Measurements from ENCODE around the gene AOC1. TPM values are rescaled to one million over a fixed set of nuclear protein-coding genes. Genes with fewer than 3 reads are reported as not detected.

The AOC1 gene
- total and polyA plus RNA-seq, 4 donors, result 0.35 to 1.3 (median 0.70) TPM

GRCh38 chr7:150879345-150879744 is 27.0 kb downstream of the AOC1 start:
- H3K9ac ChIP-seq (ENCODE audit: insufficient read depth in 1 of 2, low read length in 2 of 2), result no peak overlapping the region
- no peak overlapping the region for H3K4me3 ChIP-seq
- no peak for ATAC-seq (ENCODE audit: insufficient read depth, low FRiP score)
- peaks cover 0 to 14% (median 2%) of the 10 kb centered on the region in 4 donors for H3K9me3 ChIP-seq (ENCODE audit: control insufficient read depth in 4 of 4, insufficient read depth in 3 of 4, low read length in 3 of 4)
- no peak for DNase-seq
- no peaks in the 10 kb centered on the region for H3K36me3 ChIP-seq (ENCODE audit: control insufficient read depth in 4 of 4, insufficient read depth in 4 of 4, low read length in 4 of 4)
- H3K4me1 ChIP-seq (ENCODE audit: control insufficient read depth in 5 of 5, insufficient read depth in 5 of 5, low read length in 5 of 5), result no peaks in the 10 kb centered on the region
- H3K27me3 ChIP-seq (ENCODE audit: control insufficient read depth in 3 of 3, insufficient read depth in 3 of 3, low read length in 2 of 3), result no peaks in the 10 kb centered on the region
- no peak for TF ChIP-seq CTCF (IDR thresholded peaks at IDR 0.05; ENCODE audit: control extremely low read depth, extremely low read depth)
- no peak overlapping the region for H3K27ac ChIP-seq (ENCODE audit: low read depth in 1 of 2, low read length in 1 of 2)

DNA sequence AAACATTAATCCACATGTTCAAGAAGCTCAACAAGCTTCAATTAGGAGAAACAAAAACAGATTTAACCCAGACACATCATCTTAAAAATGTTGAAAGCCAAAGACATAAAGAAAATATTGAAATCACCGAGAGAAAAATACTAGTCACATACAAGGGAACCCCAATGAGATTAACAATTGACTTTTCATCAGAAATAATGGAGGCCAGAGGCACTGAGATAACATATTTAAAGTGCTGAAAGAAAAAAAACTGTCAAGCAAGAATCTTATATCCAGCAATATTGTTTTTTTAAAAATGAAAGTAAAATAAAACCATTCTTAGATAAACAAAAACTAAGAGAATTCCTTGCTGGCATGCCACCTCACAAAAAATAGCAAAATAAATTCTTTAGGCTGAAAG is 28.9 kb downstream of the AOC1 start:
- TF ChIP-seq CTCF (IDR thresholded peaks at IDR 0.05; ENCODE audit: control extremely low read depth, extremely low read depth), result no peak
- 94 to 98% methylated on average over 1 of the region's 1 CpG for WGBS, 2 donors
- no peaks in the 10 kb centered on the region for H3K36me3 ChIP-seq (ENCODE audit: control insufficient read depth in 4 of 4, insufficient read depth in 4 of 4, low read length in 4 of 4)
- DNase-seq (no peak), ATAC-seq (ENCODE audit: insufficient read depth, low FRiP score) (no peak)
- no peaks in the 10 kb centered on the region for H3K27me3 ChIP-seq (ENCODE audit: control insufficient read depth in 3 of 3, insufficient read depth in 3 of 3, low read length in 2 of 3)
- H3K9me3 ChIP-seq (ENCODE audit: control insufficient read depth in 4 of 4, insufficient read depth in 3 of 4, low read length in 3 of 4), result peaks cover 0 to 14% (median 2%) of the 10 kb centered on the region in 4 donors
- no peaks in the 10 kb centered on the region for H3K4me1 ChIP-seq (ENCODE audit: control insufficient read depth in 5 of 5, insufficient read depth in 5 of 5, low read length in 5 of 5)
- no peak overlapping the region for H3K9ac ChIP-seq (ENCODE audit: insufficient read depth in 1 of 2, low read length in 2 of 2)
- H3K27ac ChIP-seq (ENCODE audit: low read depth in 1 of 2, low read length in 1 of 2), result no peak overlapping the region
- no peak overlapping the region for H3K4me3 ChIP-seq

- Histone ChIP-seq H3K4me1 (ENCODE audit: control insufficient read depth in 5 of 5, insufficient read depth in 5 of 5, low read length in 5 of 5) (no peaks in the 10 kb centered on the region), H3K4me3 (no peak overlapping the region), H3K36me3 (ENCODE audit: control insufficient read depth in 4 of 4, insufficient read depth in 4 of 4, low read length in 4 of 4) (no peaks in the 10 kb centered on the region), H3K27me3 (ENCODE audit: control insufficient read depth in 3 of 3, insufficient read depth in 3 of 3, low read length in 2 of 3) (no peaks in the 10 kb centered on the region), H3K9me3 (ENCODE audit: control insufficient read depth in 4 of 4, insufficient read depth in 3 of 4, low read length in 3 of 4) (peaks cover 0 to 2% (median 0%) of the 10 kb centered on the region in 4 donors), H3K27ac (ENCODE audit: low read depth in 1 of 2, low read length in 1 of 2) (no peak overlapping the region), H3K9ac (ENCODE audit: insufficient read depth in 1 of 2, low read length in 2 of 2) (no peak overlapping the region)
- TF ChIP-seq CTCF (IDR thresholded peaks at IDR 0.05; ENCODE audit: control extremely low read depth, extremely low read depth), result no peak
- DNase-seq (no peak), ATAC-seq (ENCODE audit: insufficient read depth, low FRiP score) (no peak)
- 79 to 83% methylated on average over 2 of the region's 2 CpGs for WGBS, 2 donors
Measured at GRCh38 chr7:150890853-150891584, 38.7 kb downstream of the AOC1 start.

DNA sequence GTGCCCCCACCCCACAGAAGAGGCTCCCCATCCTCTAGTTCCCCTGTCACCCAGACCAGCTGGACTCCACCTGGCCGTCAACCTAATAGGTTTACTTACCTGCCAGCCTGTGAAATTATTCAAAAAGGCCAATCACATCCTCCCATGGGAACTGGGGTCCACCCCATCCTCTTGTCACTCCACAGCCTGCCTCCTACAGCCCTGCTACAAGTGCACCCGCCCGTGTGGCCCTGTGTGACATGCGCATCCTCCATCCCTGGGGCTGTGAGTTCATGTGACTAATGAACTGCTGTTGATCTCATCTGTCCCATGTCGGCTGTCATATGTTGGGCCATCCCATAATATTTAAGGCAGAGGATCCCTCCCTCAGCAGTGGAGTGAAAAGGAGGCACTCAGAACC is 39.4 kb downstream of the AOC1 start:
- no peak overlapping the region for H3K4me3 ChIP-seq
- no peak overlapping the region for H3K27ac ChIP-seq (ENCODE audit: low read depth in 1 of 2, low read length in 1 of 2)
- 89 to 93% methylated on average over 5 of the region's 5 CpGs for WGBS, 2 donors
- no peaks in the 10 kb centered on the region for H3K36me3 ChIP-seq (ENCODE audit: control insufficient read depth in 4 of 4, insufficient read depth in 4 of 4, low read length in 4 of 4)
- ATAC-seq (ENCODE audit: insufficient read depth, low FRiP score) (no peak), DNase-seq (no peak)
- H3K9ac ChIP-seq (ENCODE audit: insufficient read depth in 1 of 2, low read length in 2 of 2), result no peak overlapping the region
- H3K9me3 ChIP-seq (ENCODE audit: control insufficient read depth in 4 of 4, insufficient read depth in 3 of 4, low read length in 3 of 4), result peaks cover 0 to 2% (median 0%) of the 10 kb centered on the region in 4 donors
- peaks cover 0 to 3% (median 0%) of the 10 kb centered on the region in 3 donors for H3K27me3 ChIP-seq (ENCODE audit: control insufficient read depth in 3 of 3, insufficient read depth in 3 of 3, low read length in 2 of 3)
- H3K4me1 ChIP-seq (ENCODE audit: control insufficient read depth in 5 of 5, insufficient read depth in 5 of 5, low read length in 5 of 5), result no peaks in the 10 kb centered on the region
- no peak for TF ChIP-seq CTCF (IDR thresholded peaks at IDR 0.05; ENCODE audit: control extremely low read depth, extremely low read depth)

Data from lung (tissue), 12 donors.